Suprapubic skin (tissue), 4 donors: ENCODE results near the gene C6orf62.

Experiments
- CTCF ChIP-seq, 2 donors: fragments of 200-600 bp in 1 of 2; fragments of 450-650 bp in 1 of 2; sonication (generic) in 1 of 2; IDR thresholded peaks; one replicate each; pipeline ENCODE4 v1.5.1; 2016 to 2019; ENCODE audit warnings: antibody characterized with exemption in 2 of 2, mild to moderate bottlenecking in 1 of 2, moderate library complexity in 1 of 2
- EP300 ChIP-seq: sonication (generic); formaldehyde crosslinking; IDR thresholded peaks from one replicate; pipeline ENCODE4 v1.6.1; 2017; ENCODE audit warnings: antibody characterized with exemption
- POLR2A ChIP-seq, 2 donors: fragments of 450-650 bp; IDR thresholded peaks; one replicate each; pipeline ENCODE4 v1.6.1; 2017; ENCODE audit warnings: antibody characterized with exemption in 2 of 2, mild to moderate bottlenecking in 2 of 2, moderate library complexity in 2 of 2
- POLR2AphosphoS5 ChIP-seq, 3 donors: sonication (generic); formaldehyde crosslinking; IDR thresholded peaks; one replicate each; pipeline ENCODE4 v1.6.1; 2017; ENCODE audit warnings: antibody characterized with exemption in 3 of 3

GRCh38 chr6:24666097-24666640 is 52.8 kb downstream of the C6orf62 start:
- TF ChIP-seq CTCF (IDR thresholded peaks at IDR 0.05) (no peak), POLR2A (IDR thresholded peaks at IDR 0.05) (no peak), POLR2AphosphoS5 (IDR thresholded peaks at IDR 0.05) (no peak), EP300 (no peak)
